GM23248 (cell line): ENCODE measurements around the gene SLC34A3. TPM values are rescaled to one million over a fixed set of nuclear protein-coding genes. Genes with fewer than 3 reads are reported as not detected.

Experiments used
- DNase-seq: peaks from one replicate; pipeline ENCODE4 v3.0.0-alpha.2; 2015
- H2AFZ ChIP-seq: fragments of 200-600 bp; sonication (generic); 2 replicates; pipeline ENCODE4 v1.6.1; 2016; ENCODE audit warnings: antibody characterized with exemption
- H3F3A ChIP-seq: fragments of 200-600 bp; sonication (generic); 2 replicates; pipeline ENCODE4 v1.6.1; 2016; ENCODE audit warnings: mild to moderate bottlenecking, antibody characterized with exemption, mixed run types; ENCODE audit not compliant: insufficient read depth
- H3K27ac ChIP-seq: fragments of 200-600 bp; sonication (generic); 2 replicates; pipeline ENCODE4 v1.5.1; 2016; ENCODE audit warnings: mild to moderate bottlenecking
- H3K27me3 ChIP-seq: fragments of 200-600 bp; sonication (generic); replicated peaks from 2 replicates; pipeline ENCODE4 v1.6.1; 2016; ENCODE audit warnings: mild to moderate bottlenecking; ENCODE audit not compliant: insufficient read depth
- H3K36me3 ChIP-seq: fragments of 200-600 bp; sonication (generic); 2 replicates; pipeline ENCODE4 v1.6.1; 2016; ENCODE audit warnings: low read depth, mild to moderate bottlenecking
- H3K4me1 ChIP-seq: fragments of 200-600 bp; sonication (generic); 2 replicates; pipeline ENCODE4 v1.6.1; 2016; ENCODE audit warnings: mild to moderate bottlenecking; ENCODE audit not compliant: insufficient read depth
- H3K4me2 ChIP-seq: fragments of 200-600 bp; sonication (generic); one replicate; pipeline ENCODE4 v1.6.1; 2016; ENCODE audit warnings: mild to moderate bottlenecking; ENCODE audit not compliant: unreplicated experiment
- H3K4me3 ChIP-seq: fragments of 200-600 bp; sonication (generic); 2 replicates; pipeline ENCODE4 v1.5.1; 2016; ENCODE audit warnings: mild to moderate bottlenecking
- H3K79me2 ChIP-seq: fragments of 200-600 bp; sonication (generic); 2 replicates; pipeline ENCODE4 v1.6.1; 2016; ENCODE audit warnings: mild to moderate bottlenecking; ENCODE audit not compliant: insufficient read depth
- H3K9ac ChIP-seq: fragments of 200-600 bp; sonication (generic); 2 replicates; pipeline ENCODE4 v1.6.1; 2016; ENCODE audit warnings: mild to moderate bottlenecking
- H3K9me2 ChIP-seq: fragments of 200-600 bp; sonication (generic); 2 replicates; pipeline ENCODE4 v1.6.1; 2016; ENCODE audit warnings: mixed run types, mild to moderate bottlenecking, moderate library complexity; ENCODE audit not compliant: insufficient read depth
- H3K9me3 ChIP-seq: fragments of 200-600 bp; sonication (generic); one replicate; pipeline ENCODE4 v1.6.1; 2017; ENCODE audit warnings: low read depth
- H4K20me1 ChIP-seq: fragments of 200-600 bp; sonication (generic); 2 replicates; pipeline ENCODE4 v1.6.0; 2016; ENCODE audit not compliant: insufficient read depth
- EZH2 ChIP-seq: fragments of 200-600 bp; sonication (generic); IDR thresholded peaks from 2 replicates; pipeline ENCODE4 v1.6.1; 2018; ENCODE audit warnings: antibody characterized with exemption, mild to moderate bottlenecking; ENCODE audit not compliant: insufficient read depth, poor library complexity, severe bottlenecking
- EZH2phosphoT487 ChIP-seq: fragments of 200-600 bp; sonication (generic); IDR thresholded peaks from 2 replicates; pipeline ENCODE4 v1.6.1; 2018; ENCODE audit warnings: antibody characterized with exemption, moderate library complexity, mild to moderate bottlenecking, low read depth; ENCODE audit not compliant: insufficient read depth
- WGBS, 2 experiments: methylation state at CpG; one replicate each; pipeline ENCODE4 v1.1.6; 2015 to 2017; ENCODE audit warnings: low lambda C conversion rate in 2 of 2, low coverage in 1 of 2; ENCODE audit errors: missing lambda C conversion rate in 2 of 2; 5-methylcytosine and 5-hydroxymethylcytosine counted together
- in situ Hi-C: fragments of 300-500 bp; cut with MboI; formaldehyde crosslinking; loops from 2 replicates; pipeline ENCODE4 v1.15.0; 2020
- polyA plus RNA-seq: library from polyadenylated mRNA; unstranded; fragments of >200 nt; fragmentation: Nextera tagmentation; extraction: Ambion mirVana; gene quantifications from 2 replicates; pipeline ENCODE4 v1.2.1, GENCODE V29; 2016
- total RNA-seq: library from RNA; depleted of rRNA; stranded (reverse); fragments of >200 nt; shearing (Covaris generic); gene quantifications from 2 replicates; pipeline ENCODE4 v1.2.3, GENCODE V29; 2014; rRNA removed

The SLC34A3 gene
- not detected in 2 replicates for total RNA-seq
- polyA plus RNA-seq, result not detected in 2 replicates

DNA sequence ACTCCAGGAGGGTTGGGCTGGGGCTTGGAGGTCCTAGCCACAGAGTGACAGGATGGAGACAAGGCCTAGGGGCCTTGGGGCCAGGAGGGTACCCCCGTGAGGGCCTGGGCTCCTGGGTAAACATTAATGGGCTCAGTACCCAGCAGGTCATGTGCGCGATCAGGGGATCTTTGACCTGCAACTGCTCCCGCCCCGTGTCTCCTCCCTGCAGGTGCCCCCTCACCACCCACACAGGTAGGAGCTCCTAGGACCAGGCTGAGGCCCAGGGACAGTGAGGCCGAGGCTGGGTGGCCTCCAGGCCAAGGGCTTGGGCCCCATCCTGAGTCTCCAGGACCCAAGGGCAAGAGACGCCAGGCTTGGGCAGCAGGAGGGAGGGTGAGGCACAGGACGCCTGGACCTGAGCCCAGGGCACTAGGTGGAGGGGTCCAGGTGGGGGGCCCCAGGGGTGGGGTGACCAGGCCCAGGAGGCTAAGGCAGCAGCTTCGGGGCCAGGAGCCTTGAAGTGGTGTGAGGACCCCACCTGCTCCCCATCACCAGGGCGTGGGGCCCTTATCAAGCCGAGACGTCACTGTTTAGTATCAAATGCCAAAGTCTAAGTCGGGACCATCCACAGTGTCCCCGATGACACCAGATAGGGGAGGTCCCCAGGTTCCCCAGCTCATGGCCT, at the start of gene SLC34A3:
SLC34A3 (plus strand) TSS at position 197 of the 667 bp plus-strand sequence. CDS start 802 bp downstream, outside the sequence.
- Histone ChIP-seq H2AFZ (no peak within 1 kb of the TSS), H3K9me3 (no peaks in the 10 kb centered on the region), H4K20me1 (no peaks in the 10 kb centered on the region), H3K9ac (no peak within 1 kb of the TSS), H3K27me3 (no peaks in the 10 kb centered on the region), H3K36me3 (no peaks in the 10 kb centered on the region), H3K4me3 (no peak within 1 kb of the TSS), H3F3A (no peaks in the 10 kb centered on the region), H3K9me2 (no peaks in the 10 kb centered on the region), H3K4me2 (no peak within 1 kb of the TSS), H3K79me2 (no peaks in the 10 kb centered on the region), H3K4me1 (no peaks in the 10 kb centered on the region), H3K27ac (no peak within 1 kb of the TSS)
- WGBS, 2 experiments, result 53 to 54% methylated on average over 14 of the region's 14 CpGs
- in situ Hi-C loops, result no loop called here
- DNase-seq, result no peak
- TF ChIP-seq EZH2phosphoT487 (no peak), EZH2 (no peak)

DNA sequence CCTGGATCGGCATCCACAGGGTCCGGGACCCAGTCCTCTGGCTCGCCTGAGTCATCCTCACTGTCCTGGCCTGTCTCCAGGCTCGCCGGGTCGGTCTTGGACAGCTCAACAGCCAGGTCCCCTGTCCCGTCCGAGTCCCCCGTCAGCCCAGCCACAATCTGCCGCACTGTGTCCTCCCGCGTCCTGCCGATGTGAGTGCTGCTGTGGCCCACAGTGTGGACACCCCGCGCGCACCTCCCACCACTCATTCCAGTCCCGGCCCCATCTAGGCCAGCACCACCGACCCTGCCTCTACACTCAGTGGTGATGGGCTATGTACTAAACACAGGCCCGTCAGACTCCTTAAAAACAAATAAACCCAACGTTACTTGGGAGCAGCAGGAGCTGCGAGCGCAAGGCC, 49.0 kb upstream of the SLC34A3 start:
- Histone ChIP-seq H3K27me3 (no peaks in the 10 kb centered on the region), H3F3A (peaks cover 4% of the 10 kb centered on the region; the same call in 1 of the 2 replicates), H3K79me2 (peaks cover 15% of the 10 kb centered on the region), H3K9me2 (no peaks in the 10 kb centered on the region), H3K4me1 (0 out of 2 replicates have a peak, but pooled peaks cover 2% of the 10 kb centered on the region), H3K9me3 (no peaks in the 10 kb centered on the region), H3K4me3 (no peak overlapping the region), H3K27ac (no peak overlapping the region), H3K36me3 (no peaks in the 10 kb centered on the region; the same call in 1 of the 2 replicates), H4K20me1 (no peaks in the 10 kb centered on the region), H3K4me2 (no peak overlapping the region), H2AFZ (no peak overlapping the region), H3K9ac (no peak overlapping the region)
- in situ Hi-C loops, result no loop called here
- TF ChIP-seq EZH2phosphoT487, result no peak
- TF ChIP-seq EZH2, result no peak
- DNase-seq, result no peak
- WGBS, 2 experiments, result 94 to 95% methylated on average over 18 to 22 of the region's 22 CpGs

DNA sequence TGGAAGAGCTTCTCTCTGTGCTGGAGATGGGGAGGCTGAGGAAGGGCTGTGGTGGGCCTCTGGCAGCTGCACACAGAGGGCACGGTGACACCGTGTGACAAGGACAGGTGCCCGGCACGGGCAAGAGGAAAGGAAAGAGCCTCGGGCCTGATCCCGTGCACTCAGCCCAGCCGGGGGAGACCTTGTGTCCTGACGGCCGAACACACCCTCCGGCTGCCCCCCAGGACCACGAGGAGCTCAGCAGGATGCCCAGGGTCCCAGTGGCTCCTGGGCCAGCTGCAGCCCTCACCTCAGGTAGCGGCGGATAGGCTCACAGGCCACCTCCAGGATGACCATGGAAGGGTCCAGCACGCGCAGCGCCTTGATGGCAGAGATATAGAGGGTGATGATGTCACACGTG, 47.9 kb upstream of the SLC34A3 start:
- DNase-seq, result no peak
- in situ Hi-C loops, result no loop called here
- Histone ChIP-seq H3K27ac (no peak overlapping the region), H3K4me2 (no peak overlapping the region), H3K4me3 (no peak overlapping the region), H3K9ac (no peak overlapping the region), H3F3A (no peaks in the 10 kb centered on the region), H2AFZ (no peak overlapping the region), H3K79me2 (peaks cover 27% of the 10 kb centered on the region), H3K27me3 (no peaks in the 10 kb centered on the region), H4K20me1 (no peaks in the 10 kb centered on the region), H3K4me1 (peaks cover 9% of the 10 kb centered on the region; the same call in 1 of the 2 replicates), H3K36me3 (no peaks in the 10 kb centered on the region; the same call in 1 of the 2 replicates), H3K9me2 (no peaks in the 10 kb centered on the region), H3K9me3 (no peaks in the 10 kb centered on the region)
- 88 to 90% methylated on average over 17 of the region's 17 CpGs for WGBS, 2 experiments
- TF ChIP-seq EZH2phosphoT487 (no peak), EZH2 (no peak)

DNA sequence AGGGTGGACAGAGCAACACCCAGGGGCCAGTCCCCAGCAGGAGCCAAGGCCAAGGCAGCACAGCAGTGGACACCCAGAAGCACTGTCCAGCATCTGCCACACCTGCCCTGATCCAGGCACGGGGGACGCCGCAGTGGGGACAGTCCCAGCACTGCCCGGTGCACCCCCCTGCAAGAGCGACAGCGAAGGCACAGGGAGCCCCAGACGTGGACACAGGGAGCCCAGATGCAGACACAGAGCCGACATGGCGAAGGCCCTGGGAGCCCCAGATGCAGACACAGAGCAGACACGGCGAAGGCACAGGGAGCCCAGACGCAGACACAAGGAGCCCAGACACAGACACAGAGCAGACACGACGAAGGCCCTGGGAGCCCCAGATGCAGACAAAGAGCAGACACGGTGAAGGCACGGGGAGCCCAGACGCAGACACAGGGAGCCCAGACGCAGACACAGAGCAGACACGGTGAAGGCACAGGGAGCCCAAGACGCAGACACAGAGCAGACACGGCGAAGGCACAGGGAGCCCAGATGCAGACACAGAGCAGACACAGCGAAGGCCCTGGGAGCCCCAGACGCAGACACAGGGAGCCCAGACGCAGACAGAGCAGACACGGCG, 46.6 kb upstream of the SLC34A3 start:
- Histone ChIP-seq H3K9me3 (no peaks in the 10 kb centered on the region), H3K36me3 (no peaks in the 10 kb centered on the region; the same call in 1 of the 2 replicates), H3K4me1 (peaks cover 9% of the 10 kb centered on the region; the same call in 1 of the 2 replicates), H3K4me2 (no peak overlapping the region), H3K27me3 (no peaks in the 10 kb centered on the region), H4K20me1 (no peaks in the 10 kb centered on the region), H3K79me2 (peaks cover 31% of the 10 kb centered on the region), H3K27ac (no peak overlapping the region), H3K9ac (no peak overlapping the region), H3K4me3 (no peak overlapping the region), H2AFZ (no peak overlapping the region), H3K9me2 (no peaks in the 10 kb centered on the region), H3F3A (no peaks in the 10 kb centered on the region)
- 90 to 93% methylated on average over 26 of the region's 27 CpGs for WGBS, 2 experiments
- in situ Hi-C loops, result no loop called here
- TF ChIP-seq EZH2phosphoT487 (no peak), EZH2 (no peak)
- DNase-seq, result no peak
